Measurements from ENCODE around the gene TRAPPC5. TPM values are rescaled to one million over a fixed set of nuclear protein-coding genes. Genes with fewer than 3 reads are reported as not detected.
"Not testable (repeated sequence)": the region's sequence is repeated elsewhere in the genome, so short reads cannot be mapped to it uniquely, and the experiment has no call there.

Gene TRAPPC5
- total RNA-seq, 1 experiment from 2014 or later = 54.0 TPM

DNA sequence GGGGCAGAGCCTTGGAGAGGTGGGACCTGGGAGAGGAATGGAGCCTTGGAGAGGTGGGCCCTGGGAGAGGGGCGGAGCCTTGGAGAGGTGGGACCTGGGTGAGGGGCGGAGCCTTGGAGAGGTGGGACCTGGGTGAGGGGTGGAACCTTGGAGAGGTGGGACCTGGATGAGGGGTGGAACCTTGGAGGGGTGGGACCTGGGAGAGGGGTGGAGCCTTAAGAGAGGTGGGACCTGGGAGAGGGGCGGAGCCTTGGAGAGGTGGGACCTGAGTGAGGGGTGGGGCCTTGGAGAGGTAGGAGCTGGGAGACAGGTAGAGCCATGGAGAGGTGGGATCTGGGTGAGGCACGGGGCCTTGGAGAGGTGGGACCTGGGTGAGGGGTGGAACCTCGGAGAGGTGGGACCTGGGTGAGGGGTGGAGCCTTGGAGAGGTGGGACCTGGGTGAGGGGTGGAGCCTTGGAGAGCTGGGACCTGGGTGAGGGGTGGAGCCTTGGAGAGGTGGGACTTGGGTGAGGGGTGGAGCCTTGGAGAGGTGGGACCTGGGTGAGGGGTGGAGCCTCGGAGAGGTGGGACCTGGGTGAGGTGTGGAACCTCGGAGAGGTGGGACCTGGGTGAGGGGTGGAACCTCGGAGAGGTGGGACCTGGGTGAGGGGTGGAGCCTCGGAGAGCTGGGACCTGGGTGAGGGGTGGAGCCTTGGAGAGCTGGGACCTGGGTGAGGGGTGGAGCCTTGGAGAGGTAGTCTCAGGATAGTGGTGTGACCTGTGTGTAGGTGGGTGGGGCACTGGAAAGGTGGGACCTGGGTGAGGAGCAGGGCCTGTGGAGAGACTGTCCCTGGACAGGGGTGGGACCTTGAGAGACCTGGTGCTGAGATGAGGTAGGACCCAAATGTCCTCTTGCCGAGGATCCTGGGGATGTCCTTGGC is 36.7 kb upstream of the TRAPPC5 start:
- in situ Hi-C loops (cut with HindIII; ENCODE audit: low pct_unique_long_range_greater_than_20kb, low sequenced_read_pairs) = not testable (repeated sequence)

GRCh38 chr19:7644550-7644877 is 36.1 kb upstream of the TRAPPC5 start:
- in situ Hi-C loops (cut with HindIII; ENCODE audit: low pct_unique_long_range_greater_than_20kb, low sequenced_read_pairs) = no loop called here
- no peak for DNase-seq (ENCODE audit: low read depth, low spot score)

More for the DNA sequence above, 36.7 kb upstream of the TRAPPC5 start:
- DNase-seq (ENCODE audit: low read depth, low spot score) = peak; percentile 42

GRCh38 chr19:7645163-7645562 is 35.5 kb upstream of the TRAPPC5 start:
- in situ Hi-C loops (cut with HindIII; ENCODE audit: low pct_unique_long_range_greater_than_20kb, low sequenced_read_pairs) = no loop called here
- no peak for DNase-seq (ENCODE audit: low read depth, low spot score)

DNA sequence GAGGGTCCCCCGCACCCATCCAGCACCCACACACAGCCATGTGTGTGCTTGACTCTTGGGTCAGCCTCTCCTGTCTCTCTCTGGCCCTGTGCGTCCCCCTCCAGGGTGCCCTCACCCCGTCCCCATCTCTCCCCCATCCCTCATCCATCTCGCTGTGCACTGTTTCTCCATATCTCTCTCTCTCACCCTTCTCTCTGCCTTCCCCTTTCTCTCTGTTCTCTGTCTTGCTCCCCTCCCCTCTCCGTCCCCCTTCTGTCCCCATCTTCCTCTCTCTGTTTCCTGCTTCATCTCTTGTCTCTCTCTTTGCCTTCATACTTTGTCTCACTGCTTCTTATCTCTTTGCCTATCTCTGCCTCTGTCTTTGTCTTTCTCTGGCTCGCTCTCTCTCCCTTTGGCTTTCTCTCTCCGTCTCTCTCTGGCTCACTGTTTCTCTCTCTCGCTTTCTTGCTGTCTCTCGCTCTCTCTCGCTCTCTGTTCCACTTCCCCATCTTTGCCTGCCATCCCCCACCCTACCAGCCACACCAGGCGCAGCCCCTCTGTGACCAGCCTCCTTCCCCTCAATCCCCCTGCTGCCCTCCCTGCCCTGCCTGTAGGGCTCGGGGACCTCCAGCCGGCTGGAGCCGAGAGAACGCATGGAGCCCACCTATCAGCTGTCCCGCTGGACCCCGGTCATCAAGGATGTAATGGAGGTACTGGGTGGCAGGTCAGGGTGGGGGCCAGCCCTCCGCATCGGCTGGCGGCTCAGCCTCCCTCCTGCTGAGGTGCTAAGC is 34.8 kb upstream of the TRAPPC5 start:
- in situ Hi-C loops (cut with HindIII; ENCODE audit: low pct_unique_long_range_greater_than_20kb, low sequenced_read_pairs) = no loop called here
- no peak for DNase-seq (ENCODE audit: low read depth, low spot score)

DNA sequence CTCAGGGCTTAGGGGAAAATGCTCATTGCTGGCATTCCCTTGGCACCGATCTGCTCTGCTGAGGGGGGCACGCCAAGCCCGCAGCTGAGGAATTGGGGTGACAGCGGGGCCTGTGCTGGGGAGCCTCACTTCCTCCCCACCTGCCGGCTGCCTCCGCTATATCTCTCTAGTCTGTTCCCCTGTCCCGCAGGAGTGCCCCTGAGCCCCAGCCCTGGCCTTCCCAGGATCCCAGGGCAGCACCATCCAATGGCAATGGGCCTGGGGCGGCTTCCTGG is 34.3 kb upstream of the TRAPPC5 start:
- in situ Hi-C loops (cut with HindIII; ENCODE audit: low pct_unique_long_range_greater_than_20kb, low sequenced_read_pairs) = no loop called here

DNA sequence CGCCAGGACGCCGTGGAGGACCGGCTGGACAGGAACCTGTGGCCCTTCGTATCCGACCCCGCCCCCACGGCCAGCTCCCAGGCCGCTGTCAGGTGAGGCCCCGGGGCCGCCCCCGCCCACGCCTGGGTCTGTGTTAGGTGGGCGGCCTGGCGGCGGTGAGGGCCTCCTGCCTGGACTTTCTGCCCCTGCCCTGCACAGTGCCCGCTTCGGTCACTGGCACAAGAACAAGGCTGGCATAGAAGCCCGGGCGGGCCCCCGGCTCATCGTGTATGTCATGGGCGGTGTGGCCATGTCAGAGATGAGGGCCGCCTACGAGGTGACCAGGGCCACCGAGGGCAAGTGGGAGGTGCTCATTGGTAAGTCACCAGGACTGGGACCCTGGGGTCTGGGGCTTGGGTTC is 33.5 kb upstream of the TRAPPC5 start:
- DNase-seq (ENCODE audit: low read depth, low spot score) = no peak
- in situ Hi-C loops (cut with HindIII; ENCODE audit: low pct_unique_long_range_greater_than_20kb, low sequenced_read_pairs) = no loop called here

More for the DNA sequence above, 34.3 kb upstream of the TRAPPC5 start:
- no peak for DNase-seq (ENCODE audit: low read depth, low spot score)

DNA sequence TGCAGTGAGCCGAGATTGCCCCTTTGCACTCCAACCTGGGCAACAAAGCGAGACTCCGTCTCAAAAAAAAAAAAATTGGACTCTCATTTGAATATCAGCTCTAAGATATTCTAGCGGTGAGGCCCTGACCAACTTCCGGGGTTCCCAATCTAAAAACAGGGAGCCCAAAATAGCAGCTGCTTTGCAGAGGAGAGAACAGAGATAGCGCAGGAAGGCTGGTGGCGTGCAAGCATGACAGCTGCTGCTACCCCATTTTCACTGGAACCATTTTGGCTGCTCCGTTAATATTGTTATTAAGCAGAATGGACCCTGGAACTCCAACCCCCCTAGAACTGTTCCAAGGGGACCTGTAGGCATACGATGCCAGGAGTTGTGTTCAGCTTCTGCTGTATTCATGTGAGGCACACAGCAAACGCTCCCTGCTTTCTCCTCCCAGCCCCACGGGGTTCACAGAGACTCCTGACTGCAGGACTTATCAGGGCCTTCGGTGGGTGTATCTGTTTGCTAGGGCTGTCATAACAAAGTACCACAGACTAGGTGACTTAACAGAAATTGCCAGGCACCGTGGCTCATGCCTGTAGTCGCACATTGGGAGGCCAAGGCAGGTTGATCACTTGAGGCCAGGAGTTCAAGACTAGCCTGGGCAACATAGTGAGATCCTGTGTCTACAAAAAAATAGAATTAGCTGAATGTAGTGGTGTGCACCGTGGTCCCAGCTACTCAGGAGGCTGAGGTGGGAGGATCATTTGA is 32.2 kb upstream of the TRAPPC5 start:
- in situ Hi-C loops (cut with HindIII; ENCODE audit: low pct_unique_long_range_greater_than_20kb, low sequenced_read_pairs) = no loop called here
- DNase-seq (ENCODE audit: low read depth, low spot score) = no peak

DNA sequence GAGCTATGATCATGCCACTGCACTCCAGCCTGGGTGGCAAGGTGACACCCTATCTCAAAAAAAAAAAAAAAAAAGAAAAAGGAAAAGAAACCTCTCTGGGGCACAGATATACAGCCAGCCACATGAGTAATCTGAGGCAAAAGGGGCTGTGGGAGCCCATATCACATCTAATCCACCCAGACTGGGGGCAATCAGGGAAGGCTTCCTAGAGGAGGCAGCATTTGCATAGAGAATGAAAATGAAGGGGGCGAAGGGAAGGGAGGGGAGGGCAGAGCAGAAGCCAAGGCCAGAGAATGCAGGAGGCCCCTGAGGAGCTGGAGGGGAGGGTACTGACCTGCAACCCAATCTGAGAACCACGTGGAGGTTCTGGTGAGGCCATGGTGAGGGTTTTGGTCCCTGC is 30.5 kb upstream of the TRAPPC5 start:
- in situ Hi-C loops (cut with HindIII; ENCODE audit: low pct_unique_long_range_greater_than_20kb, low sequenced_read_pairs) = no loop called here

GRCh38 chr19:7652061-7652641 is 28.5 kb upstream of the TRAPPC5 start:
- in situ Hi-C loops (cut with HindIII; ENCODE audit: low pct_unique_long_range_greater_than_20kb, low sequenced_read_pairs) = no loop called here
- DNase-seq (ENCODE audit: low read depth, low spot score) = peak; percentile 59

More for the DNA sequence above, 30.5 kb upstream of the TRAPPC5 start:
- DNase-seq (ENCODE audit: low read depth, low spot score) = no peak

GRCh38 chr19:7654401-7654800 is 26.2 kb upstream of the TRAPPC5 start:
- in situ Hi-C loops (cut with HindIII; ENCODE audit: low pct_unique_long_range_greater_than_20kb, low sequenced_read_pairs) = no loop called here
- DNase-seq (ENCODE audit: low read depth, low spot score) = peak; percentile 75

GRCh38 chr19:7655581-7655980 is 25.1 kb upstream of the TRAPPC5 start:
- DNase-seq (ENCODE audit: low read depth, low spot score) = no peak
- in situ Hi-C loops (cut with HindIII; ENCODE audit: low pct_unique_long_range_greater_than_20kb, low sequenced_read_pairs) = no loop called here

GRCh38 chr19:7657131-7657751 is 23.4 kb upstream of the TRAPPC5 start:
- in situ Hi-C loops (cut with HindIII; ENCODE audit: low pct_unique_long_range_greater_than_20kb, low sequenced_read_pairs) = no loop called here
- DNase-seq (ENCODE audit: low read depth, low spot score) = no peak

DNA sequence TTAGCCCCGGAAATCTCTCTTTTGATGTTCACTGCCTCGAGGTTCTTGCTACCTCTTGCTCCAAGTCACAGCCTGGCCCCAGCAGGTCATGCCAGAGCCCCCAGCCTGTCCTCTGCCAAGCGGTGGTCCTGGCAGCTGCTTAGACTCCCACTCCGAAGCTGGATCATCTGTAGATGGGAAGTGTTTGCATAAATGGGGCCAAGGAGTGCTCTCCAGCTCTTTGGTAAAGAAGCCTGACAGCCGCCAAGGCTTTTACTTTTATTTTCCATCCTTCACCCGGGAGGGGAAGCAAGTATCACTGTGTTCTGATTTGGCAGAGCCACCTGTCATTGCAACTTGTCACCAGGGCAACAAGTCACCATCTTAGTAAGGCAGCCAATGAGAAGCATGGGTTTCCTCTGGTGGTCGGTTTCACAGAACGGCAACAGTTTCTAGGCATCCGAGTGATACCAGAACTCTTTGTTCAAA is 22.4 kb upstream of the TRAPPC5 start:
- no peak for DNase-seq (ENCODE audit: low read depth, low spot score)
- in situ Hi-C loops (cut with HindIII; ENCODE audit: low pct_unique_long_range_greater_than_20kb, low sequenced_read_pairs) = no loop called here

- in situ Hi-C loops (cut with HindIII; ENCODE audit: low pct_unique_long_range_greater_than_20kb, low sequenced_read_pairs) = no loop called here
- no peak for DNase-seq (ENCODE audit: low read depth, low spot score)
Observed at GRCh38 chr19:7661744-7662538, 18.7 kb upstream of the TRAPPC5 start.

DNA sequence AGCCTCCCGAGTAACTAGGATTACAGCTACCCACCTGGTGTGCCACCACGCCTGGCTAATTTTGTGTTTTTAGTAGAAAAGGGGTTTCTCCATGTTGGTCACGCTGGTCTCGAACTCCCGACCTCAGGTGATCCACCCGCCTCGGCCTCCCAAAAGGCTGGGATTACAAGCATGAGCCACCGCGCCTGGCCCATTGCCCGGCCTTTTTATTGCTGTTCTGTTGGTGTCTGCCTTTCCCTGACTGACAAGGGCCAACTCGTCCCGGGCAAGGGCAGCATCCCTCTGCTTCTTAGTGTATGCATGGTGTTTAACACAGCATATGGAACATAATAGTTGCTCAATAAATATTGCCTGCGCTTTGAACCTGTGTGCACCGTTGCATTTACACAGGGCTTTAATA is 18.0 kb upstream of the TRAPPC5 start:
- no peak for DNase-seq (ENCODE audit: low read depth, low spot score)
- in situ Hi-C loops (cut with HindIII; ENCODE audit: low pct_unique_long_range_greater_than_20kb, low sequenced_read_pairs) = no loop called here

DNA sequence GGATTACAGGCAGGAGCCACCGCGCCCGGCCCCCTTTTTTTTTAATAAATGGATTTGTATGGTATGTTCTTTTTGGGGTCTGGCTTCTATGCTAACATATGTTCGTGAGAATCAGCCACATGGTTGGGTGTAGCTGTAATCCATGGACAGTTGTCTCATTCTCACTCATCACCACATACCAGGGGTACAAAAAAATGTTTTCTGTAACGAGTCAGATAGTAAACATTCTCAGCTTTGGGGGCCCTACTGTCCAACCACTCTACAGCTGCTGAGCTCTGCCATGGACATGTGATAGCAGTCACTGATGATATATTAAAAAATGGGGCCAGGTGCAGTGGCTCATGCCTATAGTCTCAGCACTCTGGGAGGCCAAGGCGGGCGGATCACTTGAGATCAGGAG is 16.9 kb upstream of the TRAPPC5 start:
- in situ Hi-C loops (cut with HindIII; ENCODE audit: low pct_unique_long_range_greater_than_20kb, low sequenced_read_pairs) = no loop called here
- DNase-seq (ENCODE audit: low read depth, low spot score) = no peak

- in situ Hi-C loops (cut with HindIII; ENCODE audit: low pct_unique_long_range_greater_than_20kb, low sequenced_read_pairs) = no loop called here
- peak; percentile 30 for DNase-seq (ENCODE audit: low read depth, low spot score)
Observed at GRCh38 chr19:7665076-7665475, 15.6 kb upstream of the TRAPPC5 start.

Data from SK-MEL-5 (cell line).